HG02678 (cell line): ENCODE results near the gene DIPK2B.
A peak's percentile ranks its signal among the peaks of the same experiment; 100 is the strongest.

Experiments
- ATAC-seq: cut with Tn5 transposase; IDR thresholded peaks from one replicate; pipeline ENCODE4 v1.9.1; 2021; ENCODE audit warnings: mild to moderate bottlenecking, moderate library complexity; ENCODE audit not compliant: unreplicated experiment

The DIPK2B gene

DNA sequence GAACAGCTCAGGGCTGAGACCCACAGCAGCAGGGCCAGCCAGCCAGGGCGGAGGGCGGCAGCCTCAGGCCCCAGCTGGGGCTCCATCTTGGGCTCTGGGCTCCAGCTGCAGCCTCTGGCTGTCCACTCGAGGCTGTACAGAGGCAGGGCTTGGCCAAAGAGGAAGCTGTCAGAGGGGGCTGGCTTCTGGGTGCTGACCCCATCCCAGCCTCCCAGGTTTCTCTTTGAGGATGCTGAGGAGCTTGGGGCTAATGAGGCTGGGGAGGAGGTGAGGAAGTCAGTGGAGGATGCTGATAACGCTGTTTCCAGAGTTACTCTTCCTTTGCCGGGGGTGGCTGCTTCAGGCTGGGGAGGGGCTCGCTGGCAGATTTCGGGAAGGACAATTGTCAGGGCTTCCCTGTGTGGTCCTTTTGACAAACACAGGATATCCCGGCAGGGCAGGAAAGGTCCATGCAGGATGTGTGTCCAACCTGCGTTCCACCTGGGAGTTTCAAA, at the start of gene DIPK2B:
DIPK2B (minus strand) TSS at position 136 of the 494 bp plus-strand sequence; CDS start at position 86, 50 bp downstream.
- no peak for ATAC-seq

GRCh38 chrX:45240301-45240700, 39.6 kb upstream of the DIPK2B start:
- no peak for ATAC-seq

GRCh38 chrX:45238489-45238888, 37.8 kb upstream of the DIPK2B start:
- no peak for ATAC-seq

GRCh38 chrX:45233531-45233930, 32.9 kb upstream of the DIPK2B start:
- no peak for ATAC-seq

DNA sequence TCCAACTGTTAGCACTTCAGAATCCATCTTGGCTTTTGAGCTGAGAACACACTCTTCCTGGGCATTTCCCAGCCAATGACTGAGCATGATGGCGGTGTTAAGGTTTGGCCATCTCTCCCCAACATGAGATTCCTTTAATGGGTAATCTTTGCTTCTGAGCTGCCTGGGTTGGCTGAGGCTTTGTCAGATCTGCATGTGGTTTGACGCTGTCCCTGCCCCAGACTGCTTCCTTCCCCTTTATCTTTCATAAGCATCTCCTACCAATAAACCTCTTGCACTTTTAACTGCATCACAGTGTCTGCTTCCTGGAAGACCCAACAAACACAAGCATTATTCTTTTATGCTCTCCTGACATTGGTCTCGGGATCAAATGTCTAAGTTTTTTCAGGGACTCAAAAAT, 31.5 kb upstream of the DIPK2B start:
- no peak for ATAC-seq

DNA sequence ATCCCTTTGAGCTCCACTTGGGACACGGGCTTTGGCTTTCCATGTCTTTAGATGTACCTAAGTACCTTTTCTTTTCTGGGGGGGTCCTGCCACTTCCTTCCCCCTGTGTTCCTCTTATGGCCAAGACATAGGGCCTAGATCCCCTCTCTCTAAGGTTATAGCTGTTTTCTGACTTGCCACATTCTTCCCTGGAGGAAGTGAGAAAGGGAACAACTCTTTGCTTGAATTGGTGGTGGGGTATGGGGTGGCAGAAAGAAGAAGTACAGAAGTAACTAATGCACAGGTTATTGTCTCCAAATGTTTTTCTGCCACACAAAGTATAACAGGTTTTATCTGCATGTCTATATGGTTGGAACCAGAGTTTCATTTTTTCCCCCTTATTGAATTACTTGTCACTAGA, 29.7 kb upstream of the DIPK2B start:
- ATAC-seq: no peak

DNA sequence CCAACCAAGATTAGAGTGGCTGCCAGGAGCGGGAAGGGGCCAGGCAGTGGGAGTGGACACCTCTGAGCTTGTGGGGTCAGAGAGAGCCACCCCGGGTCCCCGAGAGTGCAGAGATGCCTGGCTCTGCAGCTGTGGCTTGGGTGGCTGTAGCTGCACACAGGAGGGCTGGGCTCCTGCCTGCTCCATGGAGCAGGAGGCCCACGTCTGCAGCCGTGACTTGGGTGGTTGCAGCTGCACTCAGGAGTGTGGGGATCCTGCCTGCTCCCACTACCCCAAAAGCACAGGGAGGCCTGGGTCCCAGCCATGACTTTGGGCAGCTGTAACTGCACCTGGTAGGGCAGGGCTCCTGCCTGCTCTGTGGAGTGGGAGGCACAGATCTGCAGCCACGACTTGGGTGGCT, 28.7 kb upstream of the DIPK2B start:
- no peak for ATAC-seq

DNA sequence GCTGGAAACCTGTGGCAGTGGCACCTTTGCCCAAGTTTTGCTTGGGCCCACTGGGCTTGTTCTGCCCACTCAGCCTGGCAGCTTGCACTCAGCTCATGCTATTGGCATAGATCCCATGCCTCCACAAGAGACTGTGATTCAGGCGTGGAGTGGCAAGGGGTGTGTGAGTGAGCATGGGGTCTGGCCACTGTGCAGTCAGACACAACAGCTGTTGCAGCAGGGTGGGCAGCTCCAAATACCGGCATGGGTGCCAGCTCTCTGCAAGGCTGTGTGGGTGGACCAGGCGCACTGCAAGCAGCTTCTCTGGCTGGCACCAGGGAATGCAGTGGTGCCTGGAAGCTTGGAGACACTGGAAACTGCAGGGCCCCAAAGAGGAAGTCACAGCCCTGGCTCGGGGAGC, 27.4 kb upstream of the DIPK2B start:
- ATAC-seq: no peak

DNA sequence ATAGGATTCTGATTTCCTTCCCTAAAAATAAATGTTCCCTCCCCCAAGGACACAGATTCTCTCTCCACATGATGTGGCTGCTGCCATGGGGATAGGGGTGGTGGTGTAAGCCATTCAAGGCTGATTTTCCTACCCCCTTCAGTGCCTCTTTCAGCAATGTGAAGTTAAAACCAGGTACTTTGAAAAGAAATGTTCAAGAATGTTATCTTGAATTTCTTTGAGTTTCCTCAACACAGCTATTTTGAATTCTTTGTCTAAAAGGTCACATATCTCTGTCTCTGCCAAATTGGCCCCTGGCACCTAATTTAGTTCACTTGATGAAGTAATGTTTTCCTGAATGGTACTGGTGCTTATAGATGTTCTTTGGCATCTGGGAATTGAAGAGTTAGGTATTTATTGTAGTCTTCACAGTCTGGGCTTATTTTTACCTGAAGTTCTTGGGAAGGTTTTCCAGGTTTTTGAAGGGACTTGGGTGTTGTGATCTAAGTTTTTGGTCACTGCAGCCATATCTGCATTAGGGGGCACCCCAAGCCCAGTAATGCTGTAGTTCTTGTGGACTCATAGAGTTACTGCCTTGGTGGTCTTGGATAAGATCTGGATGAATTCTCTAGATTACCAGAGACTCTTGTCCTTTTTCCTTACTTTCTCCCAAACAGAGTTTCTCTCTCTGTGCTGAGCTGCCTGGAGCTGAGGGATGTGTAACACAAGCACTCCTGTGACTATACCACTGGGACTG, 7.6 kb upstream of the DIPK2B start:
- no peak for ATAC-seq

DNA sequence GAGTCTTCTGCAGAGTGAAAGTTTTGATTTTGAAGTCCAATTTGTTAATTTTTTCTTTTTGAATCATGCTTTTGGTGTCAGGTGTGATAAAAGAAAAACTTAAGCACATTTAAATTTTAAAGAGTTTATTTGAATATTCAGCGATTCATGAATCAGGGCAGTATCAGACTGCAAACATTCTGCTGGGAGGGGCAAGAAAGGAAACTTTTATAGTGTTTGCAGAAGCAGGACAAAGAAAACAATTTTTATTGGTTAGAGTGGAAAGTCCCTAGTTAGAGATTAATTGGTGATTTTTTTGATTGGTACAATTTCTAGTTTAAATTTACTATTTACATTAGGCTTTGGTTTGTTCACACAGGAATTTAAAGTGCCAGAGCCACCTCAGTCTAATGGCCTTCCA, 1.5 kb upstream of the DIPK2B start:
- no peak for ATAC-seq

DNA sequence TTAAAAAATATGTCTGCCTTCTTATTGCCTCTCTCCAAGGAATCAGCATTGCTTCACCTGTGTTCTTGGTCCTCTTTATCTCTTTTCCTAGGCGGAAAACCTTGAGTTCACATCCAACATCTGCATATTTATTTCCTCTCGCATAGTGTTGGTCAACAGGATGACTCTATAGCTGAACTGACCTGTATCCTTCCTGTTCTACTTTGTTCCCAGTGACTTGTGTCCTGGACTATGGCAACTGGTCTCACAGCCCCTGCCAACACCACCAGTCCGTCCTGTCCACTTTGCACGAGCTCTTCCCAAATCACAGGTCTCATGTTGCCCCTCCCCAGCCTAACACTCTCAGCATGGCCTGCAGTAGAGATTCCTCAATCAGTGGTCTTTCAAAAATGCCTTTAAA, 2.0 kb downstream of the DIPK2B start:
- ATAC-seq: no peak

DNA sequence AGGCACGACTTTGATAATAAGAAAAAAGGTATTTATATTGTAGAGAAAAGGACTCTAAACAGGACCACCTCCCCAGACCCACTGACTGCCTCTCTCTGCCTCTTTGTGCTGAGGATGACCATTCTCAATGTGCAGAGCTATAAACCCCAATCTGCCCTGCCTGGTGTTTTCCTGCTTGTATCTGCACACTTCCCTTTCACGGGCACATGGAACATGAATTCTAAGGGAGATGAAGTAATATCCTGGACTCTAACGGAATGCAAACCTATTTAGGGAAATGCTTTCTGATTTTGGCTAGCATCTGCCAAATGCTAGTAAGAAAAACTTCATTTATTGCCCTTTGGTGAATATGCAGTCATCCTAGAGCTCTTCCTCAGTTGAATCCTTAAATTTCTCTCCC, 2.4 kb downstream of the DIPK2B start:
- no peak for ATAC-seq

DNA sequence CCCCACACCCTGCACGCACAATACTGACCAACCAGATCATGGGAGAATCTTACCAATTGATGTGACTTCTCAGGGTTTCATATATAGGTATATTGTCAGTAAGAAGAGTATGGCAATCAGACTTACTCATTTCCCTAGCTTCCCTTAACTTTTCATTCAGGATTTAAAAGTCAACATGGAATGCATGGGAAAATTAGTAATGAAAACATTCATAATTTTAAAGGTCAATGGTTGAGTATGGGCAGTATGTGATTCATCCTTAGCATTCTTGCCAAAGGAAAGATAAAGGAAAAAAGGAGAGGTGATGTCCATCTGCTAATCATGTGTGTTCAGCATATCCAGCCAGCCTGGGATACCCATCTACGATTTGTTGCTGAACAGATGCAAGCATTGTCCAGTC, 4.0 kb downstream of the DIPK2B start:
- ATAC-seq: no peak

GRCh38 chrX:45191820-45192409, 8.8 kb downstream of the DIPK2B start:
- no peak for ATAC-seq

DNA sequence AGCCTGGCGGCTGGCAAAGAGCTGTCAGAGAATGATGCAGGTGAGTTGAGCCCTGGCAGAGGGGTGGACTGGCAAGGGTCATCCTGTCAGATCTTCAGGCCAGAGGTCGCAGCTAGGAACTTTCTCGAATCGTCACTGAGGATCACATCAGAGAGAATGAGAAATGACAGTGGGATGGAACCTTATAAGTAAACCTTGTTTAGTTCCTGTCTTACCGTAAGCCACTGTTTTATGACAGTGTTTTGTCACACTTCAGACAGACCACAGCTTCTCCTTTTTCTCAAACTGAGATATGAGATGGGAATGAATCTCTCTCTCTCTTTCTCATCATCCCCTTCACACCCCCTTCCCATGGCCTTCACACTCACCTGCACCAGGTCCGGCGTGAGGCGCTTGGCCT, 9.3 kb downstream of the DIPK2B start:
- ATAC-seq: no peak

GRCh38 chrX:45187731-45188130, 12.9 kb downstream of the DIPK2B start:
- ATAC-seq: no peak

DNA sequence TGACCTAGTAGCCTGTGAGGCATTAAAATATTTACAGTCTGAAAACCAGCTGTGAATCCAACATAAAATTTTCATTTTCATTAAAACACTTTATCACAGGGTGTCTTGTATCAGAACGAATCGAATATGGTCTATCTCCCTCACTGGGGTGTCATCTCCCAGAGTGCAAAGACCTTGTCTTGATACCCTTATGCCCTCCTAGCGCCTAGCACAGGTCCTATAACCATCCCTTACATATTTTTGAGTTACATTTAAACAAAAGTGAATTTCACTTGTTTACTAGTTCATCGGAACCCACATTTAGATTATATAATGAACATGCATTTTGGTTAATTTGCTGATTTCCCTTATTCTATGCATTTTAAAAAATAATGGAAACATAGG, 14.0 kb downstream of the DIPK2B start:
- peak; percentile 20 for ATAC-seq

GRCh38 chrX:45184211-45184610, 16.5 kb downstream of the DIPK2B start:
- ATAC-seq: no peak

DNA sequence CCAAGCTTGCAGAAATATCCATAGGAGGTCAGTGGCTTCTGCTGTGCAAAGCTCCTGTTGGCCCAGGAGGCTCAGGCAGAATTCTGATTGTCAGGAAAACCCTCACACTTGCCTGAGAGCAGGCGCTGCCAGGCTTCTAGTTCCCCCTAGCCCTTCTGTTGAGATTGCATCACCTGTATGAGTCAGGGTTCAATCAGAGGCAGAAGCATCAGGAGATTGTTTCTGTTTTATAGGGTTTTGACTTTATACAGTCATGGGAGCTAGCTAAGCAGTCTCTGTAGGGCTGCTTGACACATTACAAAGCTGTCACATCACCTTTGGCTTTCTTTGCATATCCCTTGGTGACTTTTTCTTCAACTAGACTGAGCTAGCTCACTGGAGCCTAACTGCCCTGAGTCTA, 27.8 kb downstream of the DIPK2B start:
- ATAC-seq: no peak

DNA sequence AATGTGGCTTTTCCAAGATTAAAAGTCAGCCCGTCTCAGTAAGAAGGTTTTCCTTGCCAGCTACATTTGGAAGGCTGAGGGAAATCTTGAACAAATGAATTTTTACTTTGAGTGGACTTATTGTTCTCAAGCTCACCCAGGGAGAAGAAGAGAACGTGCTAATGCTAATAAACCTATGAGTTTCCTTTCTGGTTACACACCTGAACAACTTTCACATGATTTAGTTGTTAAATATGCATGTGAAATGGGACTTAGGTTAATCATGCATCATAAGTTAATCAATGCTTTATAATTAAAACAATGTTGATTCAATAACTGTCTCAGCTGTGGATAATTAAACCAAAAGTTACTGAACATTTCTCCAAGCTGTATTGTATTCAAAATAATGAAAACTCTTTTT, 33.9 kb downstream of the DIPK2B start:
- no peak for ATAC-seq

DNA sequence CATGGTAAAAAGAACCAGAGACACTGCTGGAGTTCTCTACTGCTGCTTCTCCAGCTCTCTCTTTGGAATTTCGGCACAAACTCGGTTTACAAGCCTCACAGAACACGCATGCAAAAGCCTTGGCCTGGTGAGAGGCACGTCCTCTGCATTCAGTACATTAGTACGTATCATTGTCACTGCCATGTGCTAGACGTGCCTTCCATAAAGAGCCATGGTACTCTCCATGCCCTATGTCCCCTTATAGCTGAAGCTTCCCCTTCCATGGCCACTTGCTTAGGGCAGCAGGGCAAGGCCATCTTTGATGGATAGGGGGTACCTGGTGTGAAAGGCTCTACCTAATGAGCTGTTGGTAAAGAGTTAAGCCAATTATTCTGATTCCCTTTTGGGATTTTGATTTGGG, 35.0 kb downstream of the DIPK2B start:
- no peak for ATAC-seq

DNA sequence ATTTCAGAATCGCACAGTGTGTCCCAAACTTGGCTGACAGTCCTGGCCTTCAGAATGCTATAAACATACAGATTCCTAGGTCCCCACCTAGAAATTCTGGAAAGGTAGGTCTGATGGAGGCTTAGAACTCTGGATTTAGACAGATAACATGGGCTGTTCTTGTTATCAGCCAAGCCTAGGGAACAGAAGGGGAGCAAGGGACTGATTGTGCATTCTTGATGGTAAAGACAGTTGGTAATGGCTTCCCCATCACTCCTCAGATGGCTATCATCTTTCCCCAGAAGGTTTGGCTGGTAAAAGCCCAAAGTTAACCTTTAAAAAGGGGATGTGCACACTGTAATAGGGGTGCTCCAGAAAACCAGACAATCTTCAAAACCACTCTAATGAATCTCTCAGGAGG, 35.7 kb downstream of the DIPK2B start:
- no peak for ATAC-seq
